GM12891 (cell line): Measurements from ENCODE around the gene CHI3L2.

Experiments used
- POLR2A ChIP-seq: IDR thresholded peaks from 2 replicates; pipeline ENCODE4 v1.6.1; 2011; ENCODE audit warnings: low read depth, low read length, control low read depth
- TAF1 ChIP-seq: IDR thresholded peaks from 2 replicates; pipeline ENCODE4 v1.6.1; 2011; ENCODE audit warnings: low read depth, low read length, control low read depth

DNA sequence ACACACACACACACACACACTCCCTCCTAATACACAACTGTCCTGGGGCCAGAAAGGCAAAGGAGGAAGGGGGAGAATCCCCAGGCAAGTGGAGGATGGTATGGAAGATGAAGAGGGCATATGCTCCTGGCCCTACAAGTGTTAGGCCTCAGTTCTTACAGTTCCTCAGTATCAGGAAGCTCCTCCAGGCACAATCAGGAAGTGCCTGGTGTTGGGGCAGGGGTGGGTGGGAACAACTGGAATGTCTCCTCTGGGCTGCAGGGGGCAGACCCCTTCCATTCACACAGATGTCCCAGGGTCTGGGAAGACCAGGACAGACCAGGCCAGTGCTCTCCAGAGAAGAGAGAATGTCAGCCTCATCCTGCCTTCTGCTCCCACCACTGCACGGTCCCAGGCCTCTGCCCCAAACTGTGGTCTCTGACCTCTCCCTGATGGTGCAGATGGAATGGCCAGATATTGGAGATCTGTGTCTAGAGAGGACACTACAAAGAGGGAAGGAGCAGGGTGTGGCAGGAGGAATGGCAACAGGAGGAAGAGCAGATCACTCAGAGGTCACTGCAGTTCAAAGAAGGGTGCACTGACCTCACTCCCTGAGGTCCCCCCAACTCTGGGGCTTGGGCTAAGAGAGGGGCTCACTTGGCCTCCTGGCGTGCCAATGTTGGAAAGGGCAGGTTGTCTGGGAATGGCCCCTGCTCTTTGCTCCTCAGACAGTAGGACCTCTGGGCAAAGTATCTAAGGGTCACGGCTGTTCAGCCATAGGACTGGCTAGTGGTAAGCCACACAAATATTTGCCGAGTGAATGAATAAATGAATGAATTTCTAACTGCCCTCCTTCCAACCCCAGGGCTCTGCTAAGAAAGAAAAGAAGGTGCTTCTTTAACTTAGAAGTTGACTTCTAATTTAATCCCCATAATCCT, 24.5 kb upstream of the CHI3L2 start:
- no peak for TF ChIP-seq TAF1
- peak; percentile 46; the same call in 1 of the 2 replicates for TF ChIP-seq POLR2A
